Lower lobe of right lung (tissue), 2 donors: Measurements from ENCODE around the gene TUBB2B. TPM values are rescaled to one million over a fixed set of nuclear protein-coding genes. Genes with fewer than 3 reads are reported as not detected.

Source experiments
- ATAC-seq, 2 donors: fragments of 200-7000 bp; cut with Tn5 transposase; one replicate each; pipeline ENCODE4 v1.9.1; 2020 to 2022; ENCODE audit warnings: mild to moderate bottlenecking in 2 of 2, moderate library complexity in 2 of 2
- DNase-seq: peaks from one replicate; pipeline ENCODE4 v3.0.0-alpha.2; 2020
- H3K27ac ChIP-seq: fragments of 200-600 bp; one replicate; pipeline ENCODE4 v1.8.0; 2022
- H3K27me3 ChIP-seq: fragments of 200-600 bp; one replicate; pipeline ENCODE4 v1.8.0; 2022; ENCODE audit warnings: low read depth
- H3K36me3 ChIP-seq: fragments of 200-600 bp; one replicate; pipeline ENCODE4 v1.8.0; 2022; ENCODE audit warnings: mild to moderate bottlenecking
- H3K4me1 ChIP-seq: fragments of 200-600 bp; one replicate; pipeline ENCODE4 v1.8.0; 2022
- H3K4me3 ChIP-seq: fragments of 200-600 bp; one replicate; pipeline ENCODE4 v1.8.0; 2022; ENCODE audit warnings: mild to moderate bottlenecking
- H3K9me3 ChIP-seq: fragments of 200-600 bp; one replicate; pipeline ENCODE4 v1.8.0; 2022
- CTCF ChIP-seq: fragments of 200-600 bp; IDR thresholded peaks from one replicate; pipeline ENCODE4 v1.8.0; 2022; ENCODE audit warnings: antibody characterized with exemption, mild to moderate bottlenecking
- intact Hi-C: fragments of 100-400 bp; cut with DNase I; formaldehyde crosslinking; loops from one replicate; pipeline ENCODE4 v1.11.0; 2022
- long read RNA-seq: library from polyadenylated mRNA; unstranded; transcript quantifications from one replicate; pipeline ENCODE4 v2.0.0, GENCODE V29; 2021
- total RNA-seq: library from RNA; stranded (reverse); fragmentation: NEBNext Ultra II Directional; extraction: Animal tissue kit (Norgen Biotek cat#: 25700); gene quantifications from one replicate; pipeline ENCODE4 v1.2.1, GENCODE V29; 2021
- donor health status: DM: no; HTN: yes; CAD: no; lungs with severe emphysema.

The TUBB2B gene
- 0.59 TPM for total RNA-seq
- long read RNA-seq, result 0 reads

GRCh38 chr6:3227363-3228045 lies at the start of gene TUBB2B:
TSS of gene TUBB2B (minus strand) at chr6:3227653. CDS start at chr6:3227543, 110 bp downstream.
- Histone ChIP-seq H3K36me3 (no peaks in the 10 kb centered on the region), H3K9me3 (no peaks in the 10 kb centered on the region), H3K4me1 (peaks cover 58% of the 10 kb centered on the region), H3K4me3 (peak within 1 kb of the TSS; percentile 40), H3K27ac (no peak within 1 kb of the TSS), H3K27me3 (peaks cover 66% of the 10 kb centered on the region)
- ATAC-seq (peak; percentile 21 to 30), DNase-seq (no peak)
- TF ChIP-seq CTCF, result no peak
- intact Hi-C loops, result no loop called here

GRCh38 chr6:3277251-3277650 lies 49.8 kb upstream of the TUBB2B start:
- no peak for TF ChIP-seq CTCF
- Histone ChIP-seq H3K4me3 (no peak overlapping the region), H3K9me3 (no peaks in the 10 kb centered on the region), H3K27me3 (no peaks in the 10 kb centered on the region), H3K36me3 (peaks cover 23% of the 10 kb centered on the region), H3K27ac (no peak overlapping the region), H3K4me1 (peaks cover 11% of the 10 kb centered on the region)
- ATAC-seq (no peak), DNase-seq (no peak)
- intact Hi-C loops, result loop anchor here (5.0 kb wide), 1 partner anchor 460 kb away; no protein-coding TSS in a partner anchor

- H3K4me3 ChIP-seq, result no peak overlapping the region
- ATAC-seq, result no peak
- H3K4me1 ChIP-seq, result peaks cover 3% of the 10 kb centered on the region
- H3K9me3 ChIP-seq, result no peaks in the 10 kb centered on the region
- intact Hi-C loops, result loop anchor here (5.0 kb wide), 1 partner anchor 461 kb away; no protein-coding TSS in a partner anchor
- H3K36me3 ChIP-seq, result peaks cover 31% of the 10 kb centered on the region
- DNase-seq, result no peak
- no peak overlapping the region for H3K27ac ChIP-seq
- no peak for TF ChIP-seq CTCF
- H3K27me3 ChIP-seq, result no peaks in the 10 kb centered on the region
Measured at GRCh38 chr6:3276174-3277167, 49.0 kb upstream of the TUBB2B start.

- Histone ChIP-seq H3K9me3 (no peaks in the 10 kb centered on the region), H3K4me1 (no peaks in the 10 kb centered on the region), H3K4me3 (no peak overlapping the region), H3K27me3 (no peaks in the 10 kb centered on the region), H3K36me3 (peaks cover 54% of the 10 kb centered on the region), H3K27ac (no peak overlapping the region)
- intact Hi-C loops, result no loop called here
- DNase-seq (peak; percentile 39), ATAC-seq (no peak)
- TF ChIP-seq CTCF, result no peak
Measured at GRCh38 chr6:3273707-3274521, 46.5 kb upstream of the TUBB2B start.
